WTC11 (cell line): ENCODE data around the gene CLASP1.

Source experiments
- CTCF ChIP-seq: fragments of 200-600 bp; IDR thresholded peaks from 2 replicates; pipeline ENCODE4 v1.8.0; 2022; ENCODE audit warnings: antibody characterized with exemption
- E2F1 ChIP-seq: sonication (generic); formaldehyde crosslinking; IDR thresholded peaks from 2 replicates; pipeline ENCODE4 v1.8.0; 2022; ENCODE audit warnings: mild to moderate bottlenecking, missing genetic modification reagents
- ETV6 ChIP-seq: sonication (generic); formaldehyde crosslinking; IDR thresholded peaks from 2 replicates; pipeline ENCODE4 v1.8.1; 2022; ENCODE audit warnings: mild to moderate bottlenecking, missing genetic modification reagents
- HMGXB4 ChIP-seq: sonication (generic); formaldehyde crosslinking; IDR thresholded peaks from 2 replicates; pipeline ENCODE4 v1.8.1; 2023; ENCODE audit warnings: mild to moderate bottlenecking, moderate library complexity, missing genetic modification reagents
- TP53 ChIP-seq: sonication (generic); formaldehyde crosslinking; IDR thresholded peaks from 2 replicates; pipeline ENCODE4 v1.8.1; 2023; ENCODE audit warnings: mild to moderate bottlenecking, missing genetic modification reagents
- USF2 ChIP-seq: sonication (generic); formaldehyde crosslinking; IDR thresholded peaks from 2 replicates; pipeline ENCODE4 v1.8.1; 2023; ENCODE audit warnings: mild to moderate bottlenecking, missing genetic modification reagents, moderate library complexity
- ZBTB43 ChIP-seq: sonication (generic); formaldehyde crosslinking; IDR thresholded peaks from 2 replicates; pipeline ENCODE4 v1.8.1; 2023; ENCODE audit warnings: mild to moderate bottlenecking, missing genetic modification reagents
- ZNF281 ChIP-seq: sonication (generic); formaldehyde crosslinking; IDR thresholded peaks from 2 replicates; pipeline ENCODE4 v1.8.0; 2023; ENCODE audit warnings: mild to moderate bottlenecking, missing genetic modification reagents

- no peak for TF ChIP-seq CTCF
- TF ChIP-seq ZBTB43, result no peak
- TF ChIP-seq ZNF281 (CRISPR knock-in tag), result no peak
- TF ChIP-seq USF2 (CRISPR knock-in tag), result no peak
- no peak for TF ChIP-seq TP53 (CRISPR knock-in tag)
- no peak for TF ChIP-seq E2F1 (CRISPR knock-in tag)
- TF ChIP-seq ETV6 (CRISPR knock-in tag), result no peak
- TF ChIP-seq HMGXB4, result no peak
Measured at GRCh38 chr2:121664713-121665112, 15.5 kb upstream of the CLASP1 start.
